ENCODE results near the gene ZNF430.

GRCh38 chr19:20999731-21000352, 20.6 kb upstream of the ZNF430 start:
- no peak for TF ChIP-seq CTCF (IDR thresholded peaks at IDR 0.05)
- no peak for TF ChIP-seq POLR2A (IDR thresholded peaks at IDR 0.05)
